Left kidney (tissue), 2 donors: ENCODE measurements around the gene CIB1. TPM values are rescaled to one million over a fixed set of nuclear protein-coding genes. Genes with fewer than 3 reads are reported as not detected.

Experiments used
- DNase-seq: peaks from one replicate; pipeline ENCODE4 v3.0.0-alpha.2; 2013
- polyA plus RNA-seq: library from polyadenylated mRNA; unstranded; fragments of 120-200 nt; gene quantifications from one replicate; pipeline ENCODE4 v1.2.1, GENCODE V29; 2013; ENCODE audit not compliant: insufficient read length

Gene CIB1
- polyA plus RNA-seq, 1 donor = 49.4 TPM

DNA sequence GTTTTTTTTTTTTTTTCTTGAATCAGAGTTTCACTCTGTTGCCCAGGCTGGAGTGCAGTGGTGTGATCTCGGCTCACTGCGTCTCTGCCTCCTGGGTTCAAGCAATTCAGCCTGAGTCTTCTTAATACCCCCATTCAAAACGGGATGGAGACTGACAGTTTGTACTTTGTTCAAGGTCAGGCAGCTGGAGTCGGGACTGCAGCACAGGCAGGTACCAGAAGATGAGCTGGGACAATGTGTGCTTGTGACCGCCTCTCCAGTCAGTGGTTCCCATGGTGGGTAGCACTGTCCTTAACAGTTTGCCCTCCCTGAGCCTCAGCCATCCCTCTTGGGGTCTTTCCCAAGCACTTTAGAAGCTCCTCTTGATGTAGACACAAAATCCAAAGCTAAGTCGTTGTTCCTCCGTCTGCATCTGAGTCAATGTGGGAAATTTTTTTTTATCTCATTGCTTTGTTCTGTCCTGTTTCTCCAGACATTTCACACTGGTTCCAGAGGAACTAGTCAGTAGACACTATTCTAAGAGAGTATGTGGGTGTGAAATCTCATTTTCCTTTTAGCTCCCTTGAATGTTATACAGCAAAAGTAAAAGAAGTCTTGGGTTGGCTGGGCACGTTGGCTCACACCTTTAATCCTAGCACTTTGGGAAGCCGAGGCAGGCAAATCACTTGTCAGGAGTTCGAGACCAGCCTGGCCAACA lies 10.3 kb upstream of the CIB1 start:
- no peak for DNase-seq

DNA sequence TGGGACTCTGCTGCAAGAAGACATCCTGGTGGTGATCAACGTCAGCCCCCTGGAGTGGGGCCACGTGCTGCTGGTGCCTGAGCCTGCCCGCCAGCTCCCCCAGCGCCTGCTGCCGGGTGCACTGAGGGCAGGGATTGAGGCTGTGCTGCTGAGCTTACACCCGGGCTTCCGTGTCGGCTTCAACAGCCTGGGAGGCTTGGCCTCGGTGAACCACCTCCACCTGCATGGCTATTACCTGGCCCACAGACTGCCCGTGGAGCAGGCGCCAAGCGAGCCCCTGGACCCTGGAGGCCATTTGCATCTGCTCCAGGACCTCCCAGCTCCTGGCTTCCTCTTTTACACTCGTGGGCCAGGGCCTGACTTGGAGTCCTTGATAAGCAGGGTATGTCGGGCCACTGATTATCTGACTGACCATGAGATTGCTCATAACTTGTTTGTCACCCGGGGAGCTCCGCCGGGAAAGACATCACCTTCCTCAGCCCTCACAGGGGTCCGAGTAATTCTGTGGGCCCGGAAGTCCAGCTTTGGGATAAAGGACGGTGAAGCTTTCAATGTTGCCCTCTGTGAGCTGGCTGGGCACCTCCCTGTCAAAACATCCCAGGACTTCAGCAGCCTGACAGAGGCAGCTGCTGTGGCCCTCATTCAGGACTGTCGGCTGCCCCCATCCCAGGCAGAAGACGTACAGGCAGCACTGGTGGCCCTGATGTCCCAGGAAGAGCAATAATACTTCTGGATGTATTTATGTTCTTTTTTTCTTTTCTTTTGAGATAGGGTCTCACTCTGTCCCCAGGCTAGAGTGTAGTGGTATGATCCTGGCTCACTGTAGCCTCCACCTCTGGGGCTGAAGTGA lies 7.8 kb upstream of the CIB1 start:
- DNase-seq = no peak

DNA sequence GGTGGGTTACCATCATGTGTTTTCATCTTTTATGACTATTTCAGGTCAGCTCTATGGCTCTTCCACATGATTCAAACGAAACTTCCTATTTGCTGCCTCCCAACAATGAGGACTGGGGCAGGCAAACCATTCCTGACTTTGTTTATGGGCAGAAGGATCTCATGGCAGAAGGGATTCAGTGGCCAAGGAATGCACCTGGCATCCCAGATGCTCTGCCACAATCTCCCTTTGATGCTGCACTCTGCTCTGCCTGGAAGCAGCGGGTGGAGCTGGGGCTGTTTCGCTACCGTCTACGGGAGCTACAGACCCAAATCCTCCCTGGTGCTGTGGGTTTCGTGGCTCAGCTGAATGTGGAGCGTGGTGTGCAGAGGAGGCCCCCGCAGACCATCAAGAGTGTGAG lies 7.1 kb upstream of the CIB1 start:
- DNase-seq = no peak

DNA sequence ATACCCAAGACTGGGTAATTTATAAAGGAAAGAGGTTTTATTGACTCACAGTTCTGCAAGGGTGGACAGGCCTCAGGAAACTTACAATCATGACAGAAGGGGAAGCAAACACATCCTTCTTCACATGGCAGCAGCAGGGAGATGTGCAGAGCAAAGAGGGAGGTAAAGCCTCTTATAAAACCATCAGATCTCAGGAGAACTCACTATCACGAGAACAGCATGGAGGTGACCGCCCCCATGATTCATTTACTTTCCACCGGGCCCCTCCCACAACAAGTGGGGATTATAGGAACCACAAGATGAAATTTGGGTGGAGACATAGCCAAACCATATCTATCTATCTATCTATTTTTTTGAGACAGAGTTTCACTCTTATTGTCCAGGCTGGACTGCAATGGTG lies 5.6 kb upstream of the CIB1 start:
- no peak for DNase-seq

DNA sequence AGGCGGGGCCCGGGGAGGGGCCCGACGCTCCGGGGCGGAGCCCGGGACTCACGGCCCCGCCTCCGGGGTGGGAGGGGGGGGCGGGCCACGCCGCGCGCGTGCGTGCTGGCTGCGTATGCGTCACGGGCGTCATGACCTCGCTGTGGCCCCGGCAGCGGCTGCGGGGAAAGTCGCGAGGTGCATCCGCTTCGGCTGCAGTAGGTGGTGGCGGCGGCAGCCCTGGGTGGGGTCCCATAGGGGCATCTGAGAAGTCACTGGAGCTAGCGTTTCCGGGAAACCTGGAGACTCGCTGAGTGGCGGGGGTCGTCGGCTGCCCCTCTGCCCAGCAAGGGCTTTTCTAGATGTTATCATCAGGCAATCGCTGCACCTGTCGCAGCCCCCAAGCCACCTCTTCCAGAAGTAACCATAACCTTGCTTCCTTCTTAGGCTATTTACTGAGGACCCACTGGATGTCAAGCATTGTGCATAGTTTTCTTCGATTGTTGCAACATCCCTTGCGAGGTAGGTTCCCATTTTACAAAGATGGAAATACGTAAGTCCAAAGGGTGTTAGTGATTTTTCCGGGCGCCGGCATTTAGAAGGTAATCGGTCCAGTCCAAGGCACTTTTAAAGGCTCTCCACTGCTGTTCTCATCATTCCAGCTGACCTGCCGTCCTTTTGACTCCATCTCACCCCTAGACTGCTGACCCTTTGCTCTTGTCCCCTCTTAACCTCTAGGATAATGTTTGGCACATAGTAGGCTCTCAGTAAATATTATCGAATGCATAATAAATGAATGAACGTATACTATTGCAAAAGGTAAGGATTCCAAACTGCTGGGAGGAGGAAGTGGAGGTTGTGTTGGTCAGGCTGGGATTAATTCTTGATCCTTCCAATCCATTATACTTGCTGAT lies 601 bp upstream of the CIB1 start, which contains the start of gene GDPGP1:
GDPGP1 (plus strand) TSS at position 114 of the 893 bp plus-strand sequence. CDS start 6,700 bp downstream, outside the sequence.
- DNase-seq = no peak

DNA sequence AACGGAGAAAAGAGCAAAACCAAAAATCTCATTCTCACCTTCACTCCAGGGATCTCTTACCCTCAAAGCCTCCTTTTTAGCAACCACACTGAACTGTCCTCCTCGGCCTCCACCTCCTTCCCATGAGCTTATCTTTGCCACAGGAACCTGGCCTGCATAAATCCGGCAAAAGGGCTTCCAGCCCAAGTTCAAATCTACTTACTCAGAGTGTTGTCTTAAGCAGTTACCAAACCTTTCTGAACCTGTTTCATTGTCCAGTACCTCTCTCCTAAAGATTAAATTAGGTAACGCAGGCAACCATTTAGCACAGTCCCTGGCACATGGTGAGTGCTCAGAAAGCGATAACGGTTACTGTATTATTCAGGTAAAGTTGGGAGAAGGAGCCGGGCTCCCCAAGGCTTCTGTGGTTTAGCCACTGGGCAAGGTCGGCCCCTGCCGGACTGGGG lies 777 bp downstream of the CIB1 start:
- DNase-seq = no peak

DNA sequence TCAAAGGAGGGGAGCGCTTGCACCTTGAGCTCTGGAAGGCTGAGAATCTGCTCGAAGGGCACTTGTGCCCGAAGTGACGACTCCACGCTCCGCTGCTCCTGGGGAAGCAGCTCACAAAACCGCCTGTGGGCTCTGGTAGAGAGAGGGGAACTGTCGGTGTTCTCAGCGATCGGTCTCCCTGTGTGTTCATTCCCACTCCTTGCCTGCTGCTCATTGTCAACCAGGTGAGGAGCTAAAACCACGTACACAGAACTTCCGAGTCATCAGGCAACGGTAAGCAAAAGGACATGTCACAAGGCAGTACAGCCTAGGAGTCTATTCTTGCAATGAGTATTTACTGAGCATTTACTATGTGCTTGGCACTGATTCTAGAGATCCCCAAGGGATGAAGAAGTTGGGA lies 1.5 kb downstream of the CIB1 start:
- no peak for DNase-seq

DNA sequence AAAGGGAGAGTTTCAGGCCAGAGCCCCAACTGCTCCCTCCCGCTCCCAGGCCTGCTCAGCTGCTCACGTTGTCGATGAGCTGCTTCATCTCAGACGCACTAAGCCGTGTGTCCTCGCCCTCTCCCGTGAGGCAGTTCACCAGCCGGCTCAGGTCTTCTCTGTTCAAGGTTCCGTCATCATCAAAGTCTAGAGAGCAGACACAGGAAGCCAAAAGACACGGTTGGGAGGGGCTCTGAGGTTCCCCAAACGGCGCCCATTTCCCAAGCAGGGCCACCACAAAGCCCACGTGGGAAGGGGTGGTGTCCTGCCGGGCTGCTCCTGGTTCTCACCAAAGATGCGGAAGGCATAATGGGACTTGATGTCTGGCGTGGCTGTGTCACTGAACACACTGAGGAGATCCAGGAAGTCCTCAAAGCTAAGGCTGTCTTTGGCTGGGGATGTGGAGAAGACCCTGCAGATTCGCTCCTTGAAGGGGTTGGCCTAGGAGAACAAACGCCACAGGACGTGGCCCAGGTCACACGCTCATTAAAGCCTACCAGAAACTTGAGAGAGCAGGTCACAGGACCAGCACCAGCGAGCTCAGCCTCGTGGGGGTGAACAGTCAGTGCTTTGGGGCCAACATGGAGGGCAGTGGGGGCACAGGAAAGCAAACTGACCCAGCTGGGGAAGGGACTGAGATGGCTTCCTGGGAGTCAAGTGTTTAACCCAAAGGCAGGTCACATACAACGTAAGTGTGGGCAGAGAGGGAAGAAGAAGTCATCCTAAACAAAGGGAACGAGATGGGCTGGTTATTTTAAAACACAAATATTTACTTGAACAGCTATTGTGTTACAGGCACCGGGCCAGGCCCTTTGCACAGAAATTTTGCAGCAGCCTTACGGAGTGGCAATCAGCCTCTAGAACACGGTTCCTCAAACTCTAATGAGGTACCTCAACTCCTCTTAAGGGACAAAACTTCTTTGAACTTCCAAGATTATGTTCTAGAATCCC lies 2.4 kb downstream of the CIB1 start:
- DNase-seq = no peak

DNA sequence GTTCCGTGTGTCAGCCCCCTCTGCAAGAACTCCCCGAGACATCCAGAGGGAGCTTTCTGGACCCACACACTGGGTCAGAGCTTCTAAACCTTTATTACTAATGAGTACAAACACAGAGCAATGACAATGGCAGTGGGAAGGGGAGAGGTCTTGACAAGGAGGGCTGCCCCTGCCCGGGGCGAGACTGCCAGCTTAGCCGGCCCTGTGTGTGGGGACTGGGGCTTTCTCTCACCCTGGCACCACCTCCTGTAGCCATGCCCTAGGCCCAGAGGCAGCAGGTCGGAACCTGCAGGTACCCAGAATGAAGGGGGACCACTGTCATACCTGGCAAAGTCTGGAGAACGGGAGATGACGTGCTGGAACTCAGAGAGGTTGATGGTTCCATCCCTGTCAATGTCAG lies 3.1 kb downstream of the CIB1 start:
- no peak for DNase-seq

DNA sequence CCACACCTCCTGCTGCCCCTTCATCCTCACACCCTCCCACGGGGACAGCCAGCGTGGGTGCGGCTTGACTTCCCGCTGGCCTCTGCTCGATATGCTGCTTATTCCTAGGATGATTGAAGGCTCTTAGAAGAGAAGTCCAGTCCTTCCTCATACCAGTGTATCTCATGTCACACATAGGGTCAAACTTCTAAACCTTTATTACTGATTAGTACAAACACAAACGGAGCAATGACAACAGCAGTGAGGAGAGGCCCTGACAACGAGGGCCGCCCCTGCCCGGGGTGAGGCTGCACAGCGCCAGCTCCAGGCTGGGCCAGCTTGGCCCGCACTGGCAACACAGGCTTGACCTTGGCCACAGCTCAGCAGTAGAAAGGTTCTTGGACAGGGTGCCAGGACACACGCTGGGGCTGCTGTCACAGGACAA lies 3.7 kb downstream of the CIB1 start:
- no peak for DNase-seq

DNA sequence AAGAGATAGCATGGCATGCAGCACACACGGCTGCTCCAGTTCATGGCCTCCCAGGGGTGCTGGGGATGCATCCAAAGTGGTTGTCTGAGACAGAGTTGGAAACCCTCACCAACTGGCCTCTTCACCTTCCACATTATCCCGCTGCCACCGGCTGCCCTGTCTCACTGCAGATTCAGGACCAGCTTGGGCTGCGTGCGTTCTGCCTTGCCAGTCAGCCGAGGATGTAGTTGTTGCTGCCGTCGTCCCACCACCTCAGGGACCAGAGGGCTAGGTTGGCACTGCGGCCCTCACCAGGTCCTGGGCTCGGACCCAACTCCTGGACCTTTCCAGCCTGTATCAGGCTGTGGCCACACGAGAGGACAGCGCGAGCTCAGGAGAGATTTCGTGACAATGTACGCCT lies 4.8 kb downstream of the CIB1 start:
- no peak for DNase-seq

DNA sequence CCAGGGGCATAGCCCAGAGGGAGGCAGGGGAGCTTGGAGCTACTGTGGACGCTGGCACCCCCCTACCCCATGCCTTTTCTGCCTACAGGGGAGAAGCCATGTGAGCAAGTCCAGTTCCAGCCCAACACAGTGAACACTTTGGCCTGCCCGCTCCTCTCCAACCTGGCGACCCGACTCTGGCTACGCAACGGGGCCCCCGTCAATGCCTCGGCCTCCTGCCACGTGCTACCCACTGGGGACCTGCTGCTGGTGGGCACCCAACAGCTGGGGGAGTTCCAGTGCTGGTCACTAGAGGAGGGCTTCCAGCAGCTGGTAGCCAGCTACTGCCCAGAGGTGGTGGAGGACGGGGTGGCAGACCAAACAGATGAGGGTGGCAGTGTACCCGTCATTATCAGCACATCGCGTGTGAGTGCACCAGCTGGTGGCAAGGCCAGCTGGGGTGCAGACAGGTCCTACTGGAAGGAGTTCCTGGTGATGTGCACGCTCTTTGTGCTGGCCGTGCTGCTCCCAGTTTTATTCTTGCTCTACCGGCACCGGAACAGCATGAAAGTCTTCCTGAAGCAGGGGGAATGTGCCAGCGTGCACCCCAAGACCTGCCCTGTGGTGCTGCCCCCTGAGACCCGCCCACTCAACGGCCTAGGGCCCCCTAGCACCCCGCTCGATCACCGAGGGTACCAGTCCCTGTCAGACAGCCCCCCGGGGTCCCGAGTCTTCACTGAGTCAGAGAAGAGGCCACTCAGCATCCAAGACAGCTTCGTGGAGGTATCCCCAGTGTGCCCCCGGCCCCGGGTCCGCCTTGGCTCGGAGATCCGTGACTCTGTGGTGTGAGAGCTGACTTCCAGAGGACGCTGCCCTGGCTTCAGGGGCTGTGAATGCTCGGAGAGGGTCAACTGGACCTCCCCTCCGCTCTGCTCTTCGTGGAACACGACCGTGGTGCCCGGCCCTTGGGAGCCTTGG lies 5.6 kb downstream of the CIB1 start:
- DNase-seq = no peak

DNA sequence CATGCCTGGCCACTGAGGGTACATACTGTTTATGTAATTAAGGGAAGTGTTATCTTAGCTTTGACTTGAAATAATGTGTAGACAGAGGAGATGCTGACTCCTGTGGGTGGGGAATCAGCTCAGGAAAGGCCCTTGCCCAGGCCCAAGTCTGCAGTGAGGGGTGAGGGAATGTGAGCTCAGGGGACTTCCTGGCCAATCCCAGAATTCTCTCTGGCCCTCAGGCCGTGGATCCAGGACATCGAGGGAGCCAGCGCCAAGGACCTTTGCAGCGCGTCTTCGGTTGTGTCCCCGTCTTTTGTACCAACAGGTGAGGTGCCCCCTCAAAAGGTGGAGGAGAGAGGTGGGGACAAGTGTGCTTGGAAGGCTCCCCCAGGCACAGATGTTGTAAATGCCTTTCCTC lies 6.4 kb downstream of the CIB1 start:
- DNase-seq = no peak

DNA sequence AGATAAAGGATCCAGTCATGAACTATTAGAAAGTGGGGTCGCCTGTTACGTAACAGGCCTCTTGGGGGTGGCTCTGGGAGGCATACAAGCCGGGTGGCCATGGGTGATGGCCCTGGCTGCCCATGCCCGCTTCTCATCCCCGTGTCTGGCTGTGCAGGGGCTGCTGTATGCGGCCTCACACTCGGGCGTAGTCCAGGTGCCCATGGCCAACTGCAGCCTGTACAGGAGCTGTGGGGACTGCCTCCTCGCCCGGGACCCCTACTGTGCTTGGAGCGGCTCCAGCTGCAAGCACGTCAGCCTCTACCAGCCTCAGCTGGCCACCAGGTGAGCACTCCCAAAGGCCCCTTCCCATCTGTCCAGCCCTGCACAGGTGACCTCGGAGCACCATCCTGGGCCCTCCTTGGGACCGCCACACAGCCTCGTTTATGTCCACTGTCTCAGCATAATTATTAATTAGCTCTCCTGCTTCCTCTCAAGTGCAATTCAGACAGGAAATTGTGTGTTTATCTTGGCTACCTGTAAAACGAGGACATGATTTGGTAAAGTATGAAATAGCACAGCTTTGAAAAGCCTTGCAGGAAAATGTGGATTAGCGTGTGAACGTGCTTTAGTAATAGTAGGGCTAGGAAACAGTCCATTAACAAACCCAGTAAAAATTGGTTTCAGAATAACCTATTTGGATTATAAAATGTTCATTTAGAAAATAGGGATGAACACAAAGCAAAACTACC lies 8.1 kb downstream of the CIB1 start:
- DNase-seq = no peak

DNA sequence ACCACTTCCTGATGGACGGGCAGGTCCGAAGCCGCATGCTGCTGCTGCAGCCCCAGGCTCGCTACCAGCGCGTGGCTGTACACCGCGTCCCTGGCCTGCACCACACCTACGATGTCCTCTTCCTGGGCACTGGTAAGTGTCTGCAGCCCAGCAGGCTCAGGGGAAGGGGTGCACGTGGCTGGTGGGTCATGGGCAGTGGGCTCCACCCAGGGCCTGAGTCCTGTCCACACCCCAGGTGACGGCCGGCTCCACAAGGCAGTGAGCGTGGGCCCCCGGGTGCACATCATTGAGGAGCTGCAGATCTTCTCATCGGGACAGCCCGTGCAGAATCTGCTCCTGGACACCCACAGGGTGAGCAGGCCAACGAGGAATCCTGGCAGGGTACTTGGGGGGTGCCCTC lies 8.7 kb downstream of the CIB1 start:
- DNase-seq = no peak

DNA sequence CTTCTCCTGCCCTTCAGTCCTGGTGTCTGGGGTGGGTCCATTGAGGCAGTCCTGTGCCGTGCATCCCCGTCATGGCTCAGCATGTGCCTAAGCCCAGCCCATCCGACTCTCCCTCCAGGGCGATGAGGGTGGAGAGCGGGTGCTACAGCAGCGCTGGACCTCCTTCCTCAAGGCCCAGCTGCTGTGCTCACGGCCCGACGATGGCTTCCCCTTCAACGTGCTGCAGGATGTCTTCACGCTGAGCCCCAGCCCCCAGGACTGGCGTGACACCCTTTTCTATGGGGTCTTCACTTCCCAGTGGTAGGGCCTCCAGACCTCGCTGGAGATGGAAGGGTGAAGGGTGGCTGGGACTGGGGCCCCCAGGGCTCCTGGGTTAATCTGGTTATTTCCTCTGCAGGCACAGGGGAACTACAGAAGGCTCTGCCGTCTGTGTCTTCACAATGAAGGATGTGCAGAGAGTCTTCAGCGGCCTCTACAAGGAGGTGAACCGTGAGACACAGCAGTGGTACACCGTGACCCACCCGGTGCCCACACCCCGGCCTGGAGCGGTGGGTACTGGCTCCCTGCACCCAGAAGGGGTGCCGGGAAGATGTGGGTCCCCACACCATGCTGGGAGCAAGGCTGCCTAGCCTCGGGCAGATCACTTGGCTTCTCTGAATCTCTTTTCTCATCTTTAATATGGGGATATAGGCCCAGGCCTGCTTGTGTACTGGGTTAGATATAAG lies 10.1 kb downstream of the CIB1 start:
- no peak for DNase-seq

DNA sequence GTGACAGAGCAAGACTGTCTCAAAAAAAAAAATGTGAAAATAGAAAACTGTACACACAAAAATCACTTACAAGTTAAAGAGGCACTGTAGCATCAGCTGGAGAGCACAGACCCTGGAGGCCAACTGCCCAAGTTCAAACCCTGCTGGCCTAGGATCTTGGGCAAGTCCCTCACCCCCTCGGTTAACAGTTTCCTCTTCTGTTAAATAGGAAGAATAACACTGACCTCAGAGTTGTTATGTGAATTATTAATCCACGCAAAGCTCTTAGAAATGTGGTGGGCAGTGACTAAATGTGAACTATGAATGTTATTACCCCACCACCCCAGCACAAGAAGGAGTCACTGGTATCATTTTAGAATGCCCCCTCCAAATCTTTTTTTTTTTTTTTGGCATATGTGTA lies 11.2 kb downstream of the CIB1 start:
- no peak for DNase-seq

DNA sequence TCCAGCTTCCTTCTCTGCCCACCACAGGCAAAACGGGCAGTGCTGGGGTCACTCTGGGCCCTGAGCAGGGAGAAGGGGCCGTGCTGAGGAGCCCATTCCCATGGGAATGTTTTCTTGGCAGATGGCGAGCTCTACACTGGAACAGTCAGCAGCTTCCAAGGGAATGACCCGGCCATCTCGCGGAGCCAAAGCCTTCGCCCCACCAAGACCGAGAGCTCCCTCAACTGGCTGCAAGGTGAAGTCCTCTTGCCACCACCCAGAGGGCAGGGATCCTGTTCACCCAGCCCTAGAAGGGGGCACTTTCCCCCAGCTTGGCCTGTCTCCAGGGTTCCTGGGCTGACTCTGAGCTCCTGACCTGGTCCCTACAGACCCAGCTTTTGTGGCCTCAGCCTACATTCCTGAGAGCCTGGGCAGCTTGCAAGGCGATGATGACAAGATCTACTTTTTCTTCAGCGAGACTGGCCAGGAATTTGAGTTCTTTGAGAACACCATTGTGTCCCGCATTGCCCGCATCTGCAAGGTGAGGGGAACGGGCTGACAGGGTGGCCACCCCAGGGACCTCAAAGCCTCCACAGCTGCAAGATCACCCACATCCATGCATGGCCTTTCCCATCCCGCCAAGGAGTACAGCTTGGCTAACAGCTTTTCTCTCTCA lies 12.4 kb downstream of the CIB1 start:
- no peak for DNase-seq
